GM10248 (cell line): ENCODE results near the gene DOCK10.

Experiments used
- CTCF ChIA-PET: fragments of 300-600 bp; sonication (Branson Sonifier 250); formaldehyde crosslinking; extraction: SDS; loops from one replicate; lab custom pipeline; 2021; ENCODE audit warnings: antibody characterized with exemption; lab: Yijun Ruan, JAX
- POLR2A ChIA-PET: fragments of 350-650 bp; sonication (Branson Sonifier 250); formaldehyde crosslinking; extraction: SDS; loops from one replicate; lab custom pipeline; 2020; ENCODE audit warnings: antibody characterized with exemption; lab: Yijun Ruan, JAX
- DNase-seq: peaks from one replicate; pipeline ENCODE4 v3.0.0; 2012; ENCODE audit errors: extremely low spot score
- TF ChIP-seq, protein P1 (sequence below): IDR thresholded peaks from 2 replicates; pipeline ENCODE4 v1.5.1; 2012; ENCODE audit warnings: mild to moderate bottlenecking, low read depth; ENCODE audit errors: extremely low read depth, missing control alignments, control extremely low read depth

Gene DOCK10

GRCh38 chr2:225076125-225076524, 33.9 kb upstream of the DOCK10 start:
- ChIA-PET POLR2A (no interaction called here), CTCF (interaction anchor here (1.2 kb wide), 1 partner anchor 13 kb away, joined by 4 read pairs; no protein-coding TSS in a partner anchor)

DNA sequence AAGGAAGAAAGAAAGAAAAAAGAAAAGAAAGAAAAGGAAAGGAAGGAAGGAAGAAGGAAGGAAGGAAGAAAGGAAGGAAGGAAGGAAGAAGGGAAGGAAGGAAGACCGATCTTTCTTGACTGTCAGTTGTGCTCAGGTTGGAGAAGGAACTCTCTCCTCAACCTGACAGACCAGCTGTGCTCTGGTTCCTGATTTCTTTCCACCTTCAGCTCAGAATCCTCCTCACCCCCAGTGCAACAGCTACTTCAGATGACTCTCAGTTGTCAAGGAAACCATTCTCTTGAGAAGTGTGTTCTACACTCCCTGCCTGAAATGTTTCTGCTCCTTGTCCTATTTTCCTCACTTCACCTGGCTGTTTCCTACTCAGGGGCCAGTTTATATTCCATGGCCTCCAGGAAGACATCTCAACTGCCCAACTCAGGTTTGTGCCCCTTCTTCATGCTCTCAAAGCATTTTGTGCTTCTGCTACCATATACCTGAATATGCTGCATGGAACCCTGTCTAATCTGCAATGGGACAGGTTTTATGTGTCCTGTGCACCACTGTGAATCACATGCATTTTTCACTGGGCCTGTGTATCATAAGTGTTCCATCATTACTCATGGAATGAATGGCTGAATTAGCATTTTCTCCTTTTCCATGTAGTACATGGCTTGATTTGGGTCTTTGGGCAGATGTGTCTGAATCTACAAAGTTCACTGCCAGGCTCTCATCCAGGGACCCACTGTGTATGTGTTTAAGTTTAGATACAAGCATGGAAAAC, 32.8 kb upstream of the DOCK10 start:
- ChIA-PET POLR2A (no interaction called here), CTCF (interaction anchor here (1.2 kb wide), 1 partner anchor 14 kb away, joined by 4 read pairs; no protein-coding TSS in a partner anchor)
- TF ChIP-seq, protein P1, sequence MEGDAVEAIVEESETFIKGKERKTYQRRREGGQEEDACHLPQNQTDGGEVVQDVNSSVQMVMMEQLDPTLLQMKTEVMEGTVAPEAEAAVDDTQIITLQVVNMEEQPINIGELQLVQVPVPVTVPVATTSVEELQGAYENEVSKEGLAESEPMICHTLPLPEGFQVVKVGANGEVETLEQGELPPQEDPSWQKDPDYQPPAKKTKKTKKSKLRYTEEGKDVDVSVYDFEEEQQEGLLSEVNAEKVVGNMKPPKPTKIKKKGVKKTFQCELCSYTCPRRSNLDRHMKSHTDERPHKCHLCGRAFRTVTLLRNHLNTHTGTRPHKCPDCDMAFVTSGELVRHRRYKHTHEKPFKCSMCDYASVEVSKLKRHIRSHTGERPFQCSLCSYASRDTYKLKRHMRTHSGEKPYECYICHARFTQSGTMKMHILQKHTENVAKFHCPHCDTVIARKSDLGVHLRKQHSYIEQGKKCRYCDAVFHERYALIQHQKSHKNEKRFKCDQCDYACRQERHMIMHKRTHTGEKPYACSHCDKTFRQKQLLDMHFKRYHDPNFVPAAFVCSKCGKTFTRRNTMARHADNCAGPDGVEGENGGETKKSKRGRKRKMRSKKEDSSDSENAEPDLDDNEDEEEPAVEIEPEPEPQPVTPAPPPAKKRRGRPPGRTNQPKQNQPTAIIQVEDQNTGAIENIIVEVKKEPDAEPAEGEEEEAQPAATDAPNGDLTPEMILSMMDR: no peak
- DNase-seq: no peak

More at GRCh38 chr2:225076125-225076524, 33.9 kb upstream of the DOCK10 start:
- TF ChIP-seq, protein P1: no peak
- no peak for DNase-seq

DNA sequence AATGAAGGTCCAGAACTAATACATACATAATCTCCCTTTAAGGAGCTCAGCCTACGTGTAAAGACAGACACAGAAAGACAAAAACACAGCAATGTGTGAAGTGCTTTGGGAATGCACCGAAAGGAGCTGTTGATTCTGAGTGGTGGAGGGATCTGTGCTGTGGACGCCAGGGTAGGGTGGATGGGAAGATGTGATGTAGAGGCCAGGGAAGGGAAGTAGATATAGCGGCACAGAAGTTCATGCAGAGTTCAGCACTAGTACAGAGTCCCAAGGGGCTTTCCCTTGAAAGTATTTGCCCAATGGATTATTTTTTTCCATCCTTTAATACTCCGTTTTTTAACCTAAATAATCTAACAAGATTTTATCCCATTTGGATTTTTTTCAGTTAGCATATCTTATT, 32.1 kb upstream of the DOCK10 start:
- CTCF ChIA-PET: interaction anchor here (1.0 to 1.6 kb wide), 2 partner anchors 11 to 15 kb away, joined by 3 to 5 read pairs; no protein-coding TSS in a partner anchor
- POLR2A ChIA-PET: interaction anchor here (1.2 kb wide), 1 partner anchor 9 kb away, joined by 3 read pairs; no protein-coding TSS in a partner anchor
- no peak for DNase-seq
- TF ChIP-seq, protein P1: no peak

GRCh38 chr2:225073198-225073597, 30.9 kb upstream of the DOCK10 start:
- CTCF ChIA-PET: interaction anchor here (1.0 to 1.6 kb wide), 3 partner anchors 12 to 16 kb away, joined by 3 to 5 read pairs (median 3); no protein-coding TSS in a partner anchor
- DNase-seq: no peak
- TF ChIP-seq, protein P1: no peak
- POLR2A ChIA-PET: interaction anchor here (1.2 kb wide), 1 partner anchor 8 kb away, joined by 3 read pairs; no protein-coding TSS in a partner anchor

GRCh38 chr2:225072444-225072843, 30.2 kb upstream of the DOCK10 start:
- ChIA-PET CTCF (no interaction called here), POLR2A (no interaction called here)
- TF ChIP-seq, protein P1: no peak
- no peak for DNase-seq

- TF ChIP-seq, protein P1: no peak
- no peak for DNase-seq
- POLR2A ChIA-PET: no interaction called here
- CTCF ChIA-PET: interaction anchor here (1.2 to 1.3 kb wide), 2 partner anchors 17 to 23 kb away, joined by 3 read pairs; no protein-coding TSS in a partner anchor
These were observed 28.5 kb upstream of the DOCK10 start for GRCh38 chr2:225070811-225071210.
